HFFc6 (cell line): ENCODE measurements around the gene CLNK. TPM values are rescaled to one million over a fixed set of nuclear protein-coding genes. Genes with fewer than 3 reads are reported as not detected.

Experiments
- DNase-seq: peaks from one replicate; pipeline ENCODE4 v3.0.0-alpha.2; 2018
- H3K27ac Mint-ChIP-seq: 2 replicates; pipeline ENCODE4 v1.8.0; 2020; ENCODE audit warnings: mild to moderate bottlenecking, mixed read lengths
- H3K27me3 Mint-ChIP-seq: 2 replicates; pipeline ENCODE4 v1.8.0; 2021; ENCODE audit warnings: mild to moderate bottlenecking, moderate library complexity, mixed read lengths; ENCODE audit not compliant: insufficient read depth
- H3K36me3 Mint-ChIP-seq: 2 replicates; pipeline ENCODE4 v1.8.0; 2021; ENCODE audit warnings: low read depth, mixed read lengths
- H3K4me1 Mint-ChIP-seq: 2 replicates; pipeline ENCODE4 v1.8.0; 2020; ENCODE audit warnings: low read depth, mixed read lengths
- H3K4me3 Mint-ChIP-seq: 2 replicates; pipeline ENCODE4 v1.8.0; 2020; ENCODE audit warnings: mild to moderate bottlenecking, moderate library complexity, mixed read lengths
- H3K9me3 Mint-ChIP-seq: 2 replicates; pipeline ENCODE4 v1.8.0; 2020; ENCODE audit warnings: mild to moderate bottlenecking, mixed read lengths
- CTCF ChIP-seq: fragments of 200-600 bp; sonication (generic); IDR thresholded peaks from 2 replicates; pipeline ENCODE4 v1.5.0; 2021; ENCODE audit warnings: antibody characterized with exemption, mild to moderate bottlenecking
- total RNA-seq, 6 experiments: library from RNA; stranded (reverse); fragmentation: NEBNext Ultra II Directional; extraction: Animal tissue kit (Norgen Biotek cat#: 25700); gene quantifications; 2 replicates in 1 of 6; 3 replicates in 5 of 6; pipeline ENCODE4 v1.2.3, GENCODE V29; 2021

The CLNK gene
- total RNA-seq, 6 experiments from 2014 or later: not detected

GRCh38 chr4:10582059-10582686 lies 102.4 kb downstream of the CLNK start:
- peak; percentile 55 for DNase-seq
- peaks cover 15% of the 10 kb centered on the region for H3K4me1 Mint-ChIP-seq
- H3K27ac Mint-ChIP-seq: no peak overlapping the region
- no peak overlapping the region for H3K4me3 Mint-ChIP-seq
- H3K36me3 Mint-ChIP-seq: no peaks in the 10 kb centered on the region
- peak; percentile 95 for TF ChIP-seq CTCF
- peaks cover 13% of the 10 kb centered on the region; the same call in 1 of the 2 replicates for H3K27me3 Mint-ChIP-seq
- no peaks in the 10 kb centered on the region for H3K9me3 Mint-ChIP-seq

GRCh38 chr4:10581022-10581421 lies 103.5 kb downstream of the CLNK start:
- DNase-seq: no peak
- Mint-ChIP-seq H3K4me1 (peaks cover 15% of the 10 kb centered on the region), H3K27me3 (peaks cover 20% of the 10 kb centered on the region; the same call in 1 of the 2 replicates), H3K9me3 (no peaks in the 10 kb centered on the region), H3K36me3 (no peaks in the 10 kb centered on the region), H3K4me3 (no peak overlapping the region), H3K27ac (no peak overlapping the region)
- TF ChIP-seq CTCF: no peak

GRCh38 chr4:10579648-10580047 lies 104.9 kb downstream of the CLNK start:
- peaks cover 15% of the 10 kb centered on the region for H3K4me1 Mint-ChIP-seq
- H3K27me3 Mint-ChIP-seq: peaks cover 25% of the 10 kb centered on the region
- H3K9me3 Mint-ChIP-seq: no peaks in the 10 kb centered on the region
- H3K4me3 Mint-ChIP-seq: no peak overlapping the region
- H3K36me3 Mint-ChIP-seq: no peaks in the 10 kb centered on the region
- no peak for TF ChIP-seq CTCF
- no peak overlapping the region for H3K27ac Mint-ChIP-seq
- no peak for DNase-seq

GRCh38 chr4:10577508-10578426 lies 106.8 kb downstream of the CLNK start:
- Mint-ChIP-seq H3K36me3 (no peaks in the 10 kb centered on the region), H3K27me3 (peaks cover 29% of the 10 kb centered on the region), H3K9me3 (no peaks in the 10 kb centered on the region), H3K27ac (no peak overlapping the region), H3K4me1 (no peaks in the 10 kb centered on the region), H3K4me3 (no peak overlapping the region)
- TF ChIP-seq CTCF: no peak
- no peak for DNase-seq

- Mint-ChIP-seq H3K9me3 (no peaks in the 10 kb centered on the region), H3K36me3 (no peaks in the 10 kb centered on the region), H3K27me3 (peaks cover 31% of the 10 kb centered on the region), H3K4me1 (no peaks in the 10 kb centered on the region), H3K27ac (no peak overlapping the region), H3K4me3 (no peak overlapping the region)
- DNase-seq: no peak
- no peak for TF ChIP-seq CTCF
Measured at GRCh38 chr4:10577018-10577417, 107.5 kb downstream of the CLNK start.
